ENCODE results near the gene PJA2. TPM values are rescaled to one million over a fixed set of nuclear protein-coding genes. Genes with fewer than 3 reads are reported as not detected.

The PJA2 gene
- total RNA-seq, 3 donors from 2014 or later, result 76.5 to 139 (median 83.7) TPM

- TF ChIP-seq CTCF (IDR thresholded peaks at IDR 0.05), result no peak
- no peaks in the 10 kb centered on the region for H3K9me3 ChIP-seq
- H3K4me1 ChIP-seq (ENCODE audit: low read depth), result no peaks in the 10 kb centered on the region
- ATAC-seq (no peak), DNase-seq (no peak)
- H3K4me3 ChIP-seq, result no peak overlapping the region
- intact Hi-C loops (cut with DNase I, micrococcal nuclease), result no loop called here
- H3K36me3 ChIP-seq (ENCODE audit: low read depth), result no peaks in the 10 kb centered on the region
Measured at GRCh38 chr5:109328626-109329025, 81.1 kb downstream of the PJA2 start.

GRCh38 chr5:109327570-109327969 lies 82.2 kb downstream of the PJA2 start:
- intact Hi-C loops (cut with DNase I, micrococcal nuclease), result no loop called here
- DNase-seq, result no peak
- TF ChIP-seq CTCF (IDR thresholded peaks at IDR 0.05), result no peak
- no peaks in the 10 kb centered on the region for H3K9me3 ChIP-seq
- no peak overlapping the region for H3K4me3 ChIP-seq
- H3K36me3 ChIP-seq (ENCODE audit: low read depth), result no peaks in the 10 kb centered on the region
- ATAC-seq, result no peak
- H3K4me1 ChIP-seq (ENCODE audit: low read depth), result no peaks in the 10 kb centered on the region

- ATAC-seq (no peak), DNase-seq (no peak)
- intact Hi-C loops (cut with DNase I, micrococcal nuclease), result no loop called here
- H3K4me3 ChIP-seq, result no peak overlapping the region
- no peaks in the 10 kb centered on the region for H3K36me3 ChIP-seq (ENCODE audit: low read depth)
- TF ChIP-seq CTCF (IDR thresholded peaks at IDR 0.05), result no peak
- H3K9me3 ChIP-seq, result no peaks in the 10 kb centered on the region
- H3K4me1 ChIP-seq (ENCODE audit: low read depth), result no peaks in the 10 kb centered on the region
Measured at GRCh38 chr5:109326919-109327318, 82.9 kb downstream of the PJA2 start.

- Histone ChIP-seq H3K4me1 (ENCODE audit: low read depth) (no peaks in the 10 kb centered on the region), H3K36me3 (ENCODE audit: low read depth) (no peaks in the 10 kb centered on the region), H3K9me3 (no peaks in the 10 kb centered on the region), H3K4me3 (no peak overlapping the region)
- no peak for TF ChIP-seq CTCF (IDR thresholded peaks at IDR 0.05)
- DNase-seq (no peak), ATAC-seq (no peak)
- intact Hi-C loops (cut with DNase I, micrococcal nuclease), result no loop called here
Measured at GRCh38 chr5:109325456-109325855, 84.3 kb downstream of the PJA2 start.

GRCh38 chr5:109324931-109325330 lies 84.8 kb downstream of the PJA2 start:
- Histone ChIP-seq H3K4me3 (no peak overlapping the region), H3K36me3 (ENCODE audit: low read depth) (no peaks in the 10 kb centered on the region), H3K4me1 (ENCODE audit: low read depth) (no peaks in the 10 kb centered on the region), H3K9me3 (no peaks in the 10 kb centered on the region)
- intact Hi-C loops (cut with DNase I, micrococcal nuclease), result no loop called here
- ATAC-seq, result no peak
- DNase-seq, result no peak
- no peak for TF ChIP-seq CTCF (IDR thresholded peaks at IDR 0.05)

- H3K4me3 ChIP-seq, result no peak overlapping the region
- DNase-seq (no peak), ATAC-seq (no peak)
- no peak for TF ChIP-seq CTCF (IDR thresholded peaks at IDR 0.05)
- intact Hi-C loops (cut with DNase I, micrococcal nuclease), result no loop called here
- no peaks in the 10 kb centered on the region for H3K9me3 ChIP-seq
- no peaks in the 10 kb centered on the region for H3K4me1 ChIP-seq (ENCODE audit: low read depth)
- no peaks in the 10 kb centered on the region for H3K36me3 ChIP-seq (ENCODE audit: low read depth)
Measured at GRCh38 chr5:109324351-109324750, 85.4 kb downstream of the PJA2 start.
